ENCODE data around the gene ACSL1. TPM values are rescaled to one million over a fixed set of nuclear protein-coding genes. Genes with fewer than 3 reads are reported as not detected.

Gene ACSL1
- total and polyA plus RNA-seq, 9 of the 15 experiments (the other 6 are each of a cell fraction or from before 2014, with no cell fraction given), result 6.7 to 24.1 (median 15.0) TPM

DNA sequence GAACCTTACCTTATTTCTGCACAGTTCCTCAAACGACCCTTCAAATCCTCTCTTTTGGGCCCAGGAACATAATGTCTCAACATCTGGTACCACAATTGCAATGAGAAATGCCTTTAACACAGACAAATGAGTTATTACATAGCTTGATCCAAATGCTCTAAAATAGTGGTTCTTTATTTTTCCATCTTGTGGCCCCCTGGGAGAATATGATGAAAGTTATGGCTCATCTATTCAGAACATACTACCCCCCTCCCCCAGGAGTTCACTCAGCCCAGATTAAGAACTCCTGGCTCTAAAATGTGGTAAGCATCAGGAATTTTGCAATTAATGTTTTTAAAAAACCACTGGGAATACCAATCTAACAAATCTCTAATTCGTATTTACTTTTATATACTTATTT, 68.0 kb downstream of the ACSL1 start (continued):
- TF ChIP-seq, protein P1, sequence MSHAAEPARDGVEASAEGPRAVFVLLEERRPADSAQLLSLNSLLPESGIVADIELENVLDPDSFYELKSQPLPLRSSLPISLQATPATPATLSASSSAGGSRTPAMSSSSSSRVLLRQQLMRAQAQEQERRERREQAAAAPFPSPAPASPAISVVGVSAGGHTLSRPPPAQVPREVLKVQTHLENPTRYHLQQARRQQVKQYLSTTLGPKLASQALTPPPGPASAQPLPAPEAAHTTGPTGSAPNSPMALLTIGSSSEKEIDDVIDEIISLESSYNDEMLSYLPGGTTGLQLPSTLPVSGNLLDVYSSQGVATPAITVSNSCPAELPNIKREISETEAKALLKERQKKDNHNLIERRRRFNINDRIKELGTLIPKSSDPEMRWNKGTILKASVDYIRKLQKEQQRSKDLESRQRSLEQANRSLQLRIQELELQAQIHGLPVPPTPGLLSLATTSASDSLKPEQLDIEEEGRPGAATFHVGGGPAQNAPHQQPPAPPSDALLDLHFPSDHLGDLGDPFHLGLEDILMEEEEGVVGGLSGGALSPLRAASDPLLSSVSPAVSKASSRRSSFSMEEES (CRISPR knock-in tag; IDR thresholded peaks at IDR 0.05), result no peak
- TF ChIP-seq SAFB2 (IDR thresholded peaks at IDR 0.05; ENCODE audit: borderline replicate concordance, low read depth, low read length, severe bottlenecking) (no peak), ZNF253 (CRISPR knock-in tag; conservative IDR thresholded peaks at IDR 0.05) (no peak), ZKSCAN3 (CRISPR knock-in tag; IDR thresholded peaks at IDR 0.05) (no peak), GATAD2B (IDR thresholded peaks at IDR 0.05; ENCODE audit: borderline replicate concordance) (no peak), EP400 (IDR thresholded peaks at IDR 0.05) (no peak), XRCC5 (IDR thresholded peaks at IDR 0.05; ENCODE audit: low read depth, low read length) (no peak)

DNA sequence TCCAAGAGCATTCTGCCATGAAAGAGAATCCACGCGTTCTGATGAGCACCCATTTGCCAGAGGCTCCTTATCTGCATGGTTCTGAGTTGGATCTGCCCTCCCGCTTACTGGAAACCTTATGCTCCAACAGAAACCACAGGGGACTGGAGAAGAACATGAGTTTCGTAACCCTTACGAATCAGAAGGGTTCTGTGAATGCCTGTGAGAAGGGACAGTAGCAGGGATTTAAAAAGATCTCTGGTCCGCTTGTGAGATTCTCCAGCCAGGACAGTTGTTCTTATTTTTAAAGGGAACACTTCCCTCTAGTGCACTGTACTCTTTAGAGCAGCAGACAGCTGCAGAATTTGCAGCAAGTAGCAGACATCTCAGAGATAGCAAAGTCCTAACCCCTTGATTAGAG, 69.4 kb downstream of the ACSL1 start:
- H3K4me3 ChIP-seq, result no peak overlapping the region
- FAIRE-seq (peak; percentile 57), DNase-seq (ENCODE audit: extremely low read depth in 1 of 4, low spot score in 3 of 4) (no peak), ATAC-seq (no peak; the same call in 2 of the 3 replicates)
- ChIA-PET CTCF (ENCODE audit: low intra/inter-chr PET ratio) (no interaction called here), POLR2A (no interaction called here)
- peaks cover 14% of the 10 kb centered on the region; the same call in 1 of the 3 replicates for H3K36me3 ChIP-seq (ENCODE audit: control insufficient read depth, insufficient read depth, low read length)
- intact Hi-C loops (cut with micrococcal nuclease), result no loop called here
- 49% methylated on average over 6 of the region's 6 CpGs for whole genome bisulfite sequencing (ENCODE audit: insufficient coverage, low coverage, missing lambda C conversion rate)
- TF ChIP-seq, protein P2, sequence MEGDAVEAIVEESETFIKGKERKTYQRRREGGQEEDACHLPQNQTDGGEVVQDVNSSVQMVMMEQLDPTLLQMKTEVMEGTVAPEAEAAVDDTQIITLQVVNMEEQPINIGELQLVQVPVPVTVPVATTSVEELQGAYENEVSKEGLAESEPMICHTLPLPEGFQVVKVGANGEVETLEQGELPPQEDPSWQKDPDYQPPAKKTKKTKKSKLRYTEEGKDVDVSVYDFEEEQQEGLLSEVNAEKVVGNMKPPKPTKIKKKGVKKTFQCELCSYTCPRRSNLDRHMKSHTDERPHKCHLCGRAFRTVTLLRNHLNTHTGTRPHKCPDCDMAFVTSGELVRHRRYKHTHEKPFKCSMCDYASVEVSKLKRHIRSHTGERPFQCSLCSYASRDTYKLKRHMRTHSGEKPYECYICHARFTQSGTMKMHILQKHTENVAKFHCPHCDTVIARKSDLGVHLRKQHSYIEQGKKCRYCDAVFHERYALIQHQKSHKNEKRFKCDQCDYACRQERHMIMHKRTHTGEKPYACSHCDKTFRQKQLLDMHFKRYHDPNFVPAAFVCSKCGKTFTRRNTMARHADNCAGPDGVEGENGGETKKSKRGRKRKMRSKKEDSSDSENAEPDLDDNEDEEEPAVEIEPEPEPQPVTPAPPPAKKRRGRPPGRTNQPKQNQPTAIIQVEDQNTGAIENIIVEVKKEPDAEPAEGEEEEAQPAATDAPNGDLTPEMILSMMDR (IDR thresholded peaks at IDR 0.05 in 2 of 3, conservative IDR thresholded peaks at IDR 0.05 in 1 of 3; ENCODE audit: insufficient read depth in 2 of 3, low read depth in 1 of 3, low read length in 3 of 3), result 0 out of 6 replicates have a peak, but pooled peaks of 1 of the 3 experiments have one; percentile 7
- TF ChIP-seq SMAD3 (CRISPR knock-in tag; conservative IDR thresholded peaks at IDR 0.05), result no peak
- no peak overlapping the region for H3K4me2 ChIP-seq (ENCODE audit: insufficient read depth, low read length)
- H3K27ac ChIP-seq (ENCODE audit: extremely low read depth, low read depth, low read length), result no peak overlapping the region
- no peaks in the 10 kb centered on the region for H4K20me1 ChIP-seq (replicated peaks; ENCODE audit: control insufficient read depth, insufficient read depth, low read length)
- no peaks in the 10 kb centered on the region for H3K79me2 ChIP-seq (ENCODE audit: control insufficient read depth, insufficient read depth, low read length)
- no peaks in the 10 kb centered on the region for H3K9me3 ChIP-seq (replicated peaks; ENCODE audit: control insufficient read depth, insufficient read depth, low read depth, low read length)
- in situ Hi-C loops (cut with MboI), result no loop called here
- H3K27me3 ChIP-seq (ENCODE audit: control insufficient read depth in 2 of 2, insufficient read depth in 2 of 2, low read length in 2 of 2), result no peaks in the 10 kb centered on the region
- H3K4me1 ChIP-seq (replicated peaks in 1 of 2; ENCODE audit: control insufficient read depth in 2 of 2, insufficient read depth in 2 of 2, low read length in 2 of 2), result no peaks in the 10 kb centered on the region
- no peak overlapping the region for H3K9ac ChIP-seq (ENCODE audit: insufficient read depth in 1 of 2, low read depth in 2 of 2, low read length in 2 of 2)
- BruUV-seq (replicated peaks), result TSS peak; percentile 28
- no peak overlapping the region for H2AFZ ChIP-seq (ENCODE audit: low read depth, low read length)
- H3K9me1 ChIP-seq (ENCODE audit: control insufficient read depth, insufficient read depth, low read length), result no peaks in the 10 kb centered on the region

Data from K562 (cell line).